GF-D8 (cell line): ENCODE measurements around the gene BCL2.

Experiments used
- DNase-seq: peaks from one replicate; lab custom pipeline; 2025; lab: John Stamatoyannopoulos, UW

BCL2 gene

GRCh38 chr18:63083555-63083954 lies 236.0 kb downstream of the BCL2 start:
- no peak for DNase-seq

- no peak for DNase-seq
Measured at GRCh38 chr18:63083020-63083531, 236.5 kb downstream of the BCL2 start.

DNA sequence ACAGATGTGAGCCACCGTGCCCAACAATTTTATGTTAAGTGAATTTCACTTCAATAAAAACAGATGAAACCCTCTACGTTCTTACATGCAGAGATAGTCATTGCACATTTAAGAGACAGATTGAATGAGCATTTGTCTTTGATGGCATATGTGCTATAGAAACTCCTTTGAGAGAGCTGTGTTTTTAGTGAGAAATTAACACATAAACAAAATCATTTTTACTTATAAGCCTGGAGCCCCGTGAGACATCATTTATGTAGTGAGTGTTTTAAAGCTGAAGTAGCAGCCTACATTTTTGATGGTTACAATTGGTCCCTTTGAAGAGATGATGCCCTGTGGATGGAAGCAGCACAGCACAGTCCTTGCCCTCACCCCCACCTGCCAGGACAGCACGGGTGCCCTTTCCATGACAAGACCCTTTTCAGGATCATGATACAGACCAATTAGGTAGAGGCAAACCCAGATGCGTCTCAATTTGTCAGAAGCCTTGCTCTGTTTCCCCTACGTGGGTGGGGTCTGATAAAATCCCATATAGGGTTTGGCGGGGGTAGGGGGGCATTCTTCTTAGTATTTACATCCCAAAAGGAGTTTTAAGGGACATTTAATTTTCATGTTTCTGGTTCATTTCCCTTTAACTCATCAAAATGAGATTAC lies 237.1 kb downstream of the BCL2 start:
- DNase-seq: no peak

DNA sequence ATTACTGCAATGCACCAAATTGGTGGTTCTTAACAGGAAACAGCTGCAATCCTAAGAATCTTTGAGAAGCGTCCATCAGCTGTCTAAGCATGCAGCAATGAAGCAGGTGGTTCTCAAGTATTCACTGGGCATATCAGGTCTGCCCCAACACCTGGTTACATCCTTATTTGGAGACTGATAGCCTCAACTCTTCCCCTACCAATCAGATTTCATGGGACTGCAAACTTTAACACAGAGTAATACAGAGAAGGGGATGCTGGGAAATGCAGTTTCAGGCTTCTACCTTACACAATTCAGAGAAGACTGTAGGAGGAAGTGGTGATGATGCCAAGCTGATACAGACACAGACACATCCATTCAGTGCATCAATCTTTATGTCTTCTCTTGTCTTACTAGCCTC lies 240.5 kb downstream of the BCL2 start:
- peak; percentile 82 for DNase-seq

DNA sequence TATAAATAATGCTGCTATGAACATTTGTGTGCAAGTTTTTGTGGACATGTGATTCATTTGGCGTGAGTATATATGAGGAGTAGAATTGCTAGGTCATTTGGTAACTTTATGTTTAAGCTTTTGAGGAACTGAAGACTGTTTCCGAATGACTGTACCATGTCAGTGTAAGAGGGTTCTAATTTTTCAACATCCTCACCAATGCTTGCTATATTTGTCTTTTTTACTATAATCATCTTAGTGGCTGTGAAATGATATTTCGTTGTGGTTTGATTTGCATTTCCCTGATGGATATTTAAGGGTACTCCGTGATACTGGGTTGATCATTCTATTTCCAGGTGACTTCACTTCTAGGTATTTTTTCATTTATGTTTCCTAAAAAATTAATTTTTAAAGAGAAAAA lies 241.1 kb downstream of the BCL2 start:
- DNase-seq: no peak

GRCh38 chr18:63074981-63075404 lies 244.6 kb downstream of the BCL2 start:
- peak; percentile 86 for DNase-seq

DNA sequence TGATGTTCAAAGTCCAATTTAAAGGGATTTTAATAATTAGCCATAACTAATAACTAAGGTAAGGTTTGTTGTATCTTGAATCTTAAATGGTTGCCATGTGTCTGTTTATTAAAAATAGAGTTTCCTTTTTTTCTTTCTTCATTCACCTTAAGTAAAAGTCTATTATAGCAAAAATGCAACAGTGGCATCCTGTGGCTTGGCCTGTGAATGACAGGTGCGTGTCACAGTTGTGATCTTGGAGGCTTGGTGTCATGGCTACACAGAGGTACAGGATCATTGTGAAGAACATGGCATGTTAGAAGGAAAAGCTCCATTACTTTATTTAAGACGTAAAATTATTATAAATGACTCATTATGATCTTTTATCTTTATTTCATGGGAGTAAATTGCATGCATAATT lies 246.1 kb downstream of the BCL2 start:
- peak; percentile 38 for DNase-seq
